Dermis blood vessel endothelial cell (primary cell): Measurements from ENCODE around the gene RING1. TPM values are rescaled to one million over a fixed set of nuclear protein-coding genes. Genes with fewer than 3 reads are reported as not detected.

Experiments used
- DNase-seq: peaks from one replicate; pipeline ENCODE4 v3.0.0; 2010
- total RNA-seq: library from RNA; depleted of rRNA; stranded (reverse); fragments of >200 nt; gene quantifications from 2 replicates; pipeline ENCODE4 v1.2.3, GENCODE V29; 2014

RING1 gene
- total RNA-seq, 1 donor from 2014 or later = 22.6 TPM

- DNase-seq = peak; percentile 52
Observed at GRCh38 chr6:33172688-33173534, 35.4 kb upstream of the RING1 start.

- no peak for DNase-seq
Observed at GRCh38 chr6:33173535-33174180, 34.6 kb upstream of the RING1 start.

GRCh38 chr6:33174784-33175183, 33.5 kb upstream of the RING1 start:
- no peak for DNase-seq

GRCh38 chr6:33175436-33176069, 32.7 kb upstream of the RING1 start:
- DNase-seq = no peak

DNA sequence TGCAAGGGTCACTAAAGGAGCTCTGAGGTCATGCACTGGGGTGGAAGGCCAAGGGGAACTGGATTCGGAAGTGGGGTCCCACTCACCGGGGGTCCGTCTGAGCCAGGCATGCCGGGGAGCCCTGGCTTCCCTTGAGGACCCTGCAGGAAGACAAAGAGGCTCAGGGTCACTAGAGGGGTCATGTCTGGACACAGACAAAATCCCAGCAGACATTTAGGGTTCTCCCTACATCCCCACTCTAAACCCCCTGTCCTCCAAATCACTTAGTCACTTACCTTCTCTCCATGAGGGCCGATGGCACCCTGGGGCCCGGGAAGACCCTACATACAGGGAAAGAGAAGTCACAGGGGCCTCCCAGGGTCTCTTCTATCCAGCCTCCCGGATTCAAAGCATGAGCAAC, 31.4 kb upstream of the RING1 start:
- no peak for DNase-seq

GRCh38 chr6:33177552-33178446, 30.5 kb upstream of the RING1 start:
- DNase-seq = no peak

GRCh38 chr6:33178755-33179475, 29.4 kb upstream of the RING1 start:
- no peak for DNase-seq

DNA sequence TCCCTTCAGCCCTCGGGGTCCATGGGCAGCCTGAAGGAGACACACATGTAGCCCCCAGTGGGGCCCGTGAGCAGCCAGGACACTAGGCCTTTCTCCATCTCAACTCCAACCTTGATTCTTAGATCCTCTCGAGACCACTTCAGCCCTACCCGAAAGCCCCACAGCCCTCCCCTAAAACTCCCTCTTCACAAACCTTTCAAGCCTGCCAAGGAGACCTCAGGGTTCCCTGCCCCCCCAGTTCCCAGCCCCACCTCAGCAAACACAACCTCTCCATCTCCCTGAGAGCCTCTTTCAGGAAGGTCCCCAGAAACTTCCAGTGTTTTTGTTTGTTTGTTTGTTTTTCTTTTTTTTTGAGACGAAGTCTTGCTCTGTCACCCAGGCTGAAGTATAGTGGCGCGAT, 27.2 kb upstream of the RING1 start:
- no peak for DNase-seq

DNA sequence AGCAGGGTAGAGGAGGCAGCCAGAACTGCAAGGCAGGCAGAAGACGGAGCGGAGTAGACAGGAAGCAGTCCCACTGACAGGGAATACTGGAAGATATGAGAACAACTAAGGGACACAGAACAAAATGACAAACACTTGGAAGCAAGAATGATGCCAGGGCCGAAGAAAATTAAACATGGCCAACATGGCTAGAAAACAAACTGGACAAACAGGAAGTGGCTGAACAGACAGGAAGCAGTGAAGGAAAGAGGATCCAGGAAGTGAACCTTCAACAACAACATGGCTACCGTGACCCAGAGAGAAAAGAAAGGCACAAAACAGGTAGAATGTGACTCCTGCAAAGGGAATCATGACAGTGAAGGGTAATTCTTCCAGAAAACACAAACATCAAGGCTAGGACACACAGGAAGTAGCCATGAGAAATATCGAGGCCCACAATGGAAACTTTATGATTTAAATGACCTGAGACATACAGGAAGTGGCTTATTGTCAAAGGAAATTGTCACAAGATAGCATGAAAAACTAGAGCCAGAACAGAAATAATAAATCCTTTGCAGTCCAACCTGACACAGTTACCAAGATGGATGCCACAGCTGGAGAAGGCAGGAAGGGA, 25.1 kb upstream of the RING1 start:
- no peak for DNase-seq

DNA sequence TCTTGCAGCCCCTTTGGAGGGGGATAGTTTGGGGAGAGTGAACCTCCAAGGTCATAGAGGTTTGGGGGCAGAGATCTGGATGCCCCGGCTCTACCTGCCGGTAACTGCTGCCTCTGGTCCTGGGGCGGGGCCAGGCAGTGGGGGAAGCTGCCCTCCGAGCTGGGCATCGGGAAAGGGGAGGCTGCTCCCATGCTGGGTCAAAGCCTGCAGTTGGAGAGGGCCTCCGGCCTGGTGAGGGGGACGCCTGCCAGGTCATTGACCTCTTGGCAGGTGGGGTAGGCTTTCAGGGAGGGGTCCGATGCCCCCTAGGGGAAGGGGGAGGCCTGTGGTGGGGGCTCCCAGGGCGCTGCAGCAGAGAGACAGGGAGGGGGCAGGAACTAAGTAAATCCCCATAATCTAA, 23.1 kb upstream of the RING1 start:
- DNase-seq = no peak

DNA sequence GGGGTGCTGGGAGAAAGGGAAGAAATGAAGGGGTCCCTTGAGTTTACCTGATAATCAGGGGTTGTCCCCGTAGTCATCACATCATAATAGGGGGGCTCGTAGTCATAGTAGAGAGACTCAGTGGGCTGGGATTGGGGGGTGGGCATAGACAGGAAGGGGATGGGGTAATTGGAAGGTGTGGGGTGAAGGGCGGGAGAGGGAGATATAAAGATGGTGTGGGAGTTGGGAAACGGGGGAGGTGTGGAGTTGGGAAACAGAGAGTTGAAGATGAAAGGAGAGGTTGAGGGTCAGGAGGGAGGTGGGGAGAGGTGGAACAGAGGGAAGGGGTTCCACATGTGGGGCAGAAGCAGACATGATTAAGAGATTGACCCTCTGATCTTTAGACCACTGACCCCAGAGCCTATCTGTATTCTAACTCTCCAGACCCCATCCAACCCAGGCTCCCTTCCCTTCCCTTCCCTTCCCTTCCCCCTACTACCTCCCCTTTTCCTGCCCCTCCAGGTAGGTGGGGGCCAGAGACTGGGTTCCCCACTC, 22.6 kb upstream of the RING1 start:
- no peak for DNase-seq

DNA sequence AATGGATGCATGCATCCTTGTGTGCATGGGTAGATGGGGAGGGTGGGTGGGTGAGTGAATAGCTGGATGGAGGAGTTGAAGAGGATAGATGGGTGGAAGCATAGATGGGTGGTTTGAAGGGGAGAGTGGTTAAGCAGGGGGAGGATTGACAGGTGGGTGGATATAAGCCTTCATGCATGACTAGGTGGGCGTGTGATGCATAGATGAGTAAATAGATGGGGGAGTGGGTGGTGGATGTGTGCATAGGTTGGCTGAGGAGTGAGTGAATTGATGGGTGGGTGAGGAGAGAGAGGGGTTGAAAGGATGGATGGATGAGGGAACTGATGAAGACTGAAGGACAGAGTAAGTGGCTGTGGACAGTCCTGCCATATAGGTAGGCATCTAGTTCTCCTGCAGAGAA, 20.5 kb upstream of the RING1 start:
- no peak for DNase-seq

GRCh38 chr6:33189164-33189563, 19.1 kb upstream of the RING1 start:
- DNase-seq = no peak

GRCh38 chr6:33189625-33190448, 18.5 kb upstream of the RING1 start:
- DNase-seq = no peak

DNA sequence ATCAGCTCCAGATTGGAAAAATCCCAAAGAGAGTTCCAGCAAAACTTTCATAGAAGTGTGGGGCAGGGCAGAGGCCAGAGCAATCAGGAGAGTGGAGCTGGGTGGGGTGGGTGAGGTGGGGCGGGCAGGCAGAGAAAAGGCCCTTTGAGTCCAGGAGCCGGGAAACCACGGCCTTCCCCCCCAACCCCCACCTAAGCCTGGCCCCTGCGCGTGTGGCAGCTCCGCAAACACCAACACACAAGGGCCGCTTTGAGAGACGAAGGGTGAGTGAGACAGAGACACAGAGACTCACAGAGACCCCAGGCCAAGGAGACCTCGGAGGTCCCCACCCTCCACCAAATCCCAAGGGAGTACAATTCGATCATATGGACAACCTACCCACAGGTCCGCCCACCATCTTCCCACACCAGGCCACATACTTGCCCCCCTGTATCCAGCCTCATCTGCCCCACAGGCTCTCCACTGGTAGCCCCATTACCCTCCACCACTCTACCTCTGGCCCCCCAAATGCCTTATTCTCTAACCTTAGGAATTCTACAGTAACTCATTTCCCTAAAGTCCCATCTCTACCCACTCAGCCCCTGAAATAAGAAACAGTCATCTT, 17.7 kb upstream of the RING1 start:
- DNase-seq = no peak

- no peak for DNase-seq
Observed at GRCh38 chr6:33191383-33192104, 16.8 kb upstream of the RING1 start.

GRCh38 chr6:33192105-33192646, 16.1 kb upstream of the RING1 start, which contains the start of gene COL11A2:
Gene COL11A2, minus strand, starts transcription at chr6:33192467. Its CDS starts 227 bp downstream, at chr6:33192240.
- no peak for DNase-seq

DNA sequence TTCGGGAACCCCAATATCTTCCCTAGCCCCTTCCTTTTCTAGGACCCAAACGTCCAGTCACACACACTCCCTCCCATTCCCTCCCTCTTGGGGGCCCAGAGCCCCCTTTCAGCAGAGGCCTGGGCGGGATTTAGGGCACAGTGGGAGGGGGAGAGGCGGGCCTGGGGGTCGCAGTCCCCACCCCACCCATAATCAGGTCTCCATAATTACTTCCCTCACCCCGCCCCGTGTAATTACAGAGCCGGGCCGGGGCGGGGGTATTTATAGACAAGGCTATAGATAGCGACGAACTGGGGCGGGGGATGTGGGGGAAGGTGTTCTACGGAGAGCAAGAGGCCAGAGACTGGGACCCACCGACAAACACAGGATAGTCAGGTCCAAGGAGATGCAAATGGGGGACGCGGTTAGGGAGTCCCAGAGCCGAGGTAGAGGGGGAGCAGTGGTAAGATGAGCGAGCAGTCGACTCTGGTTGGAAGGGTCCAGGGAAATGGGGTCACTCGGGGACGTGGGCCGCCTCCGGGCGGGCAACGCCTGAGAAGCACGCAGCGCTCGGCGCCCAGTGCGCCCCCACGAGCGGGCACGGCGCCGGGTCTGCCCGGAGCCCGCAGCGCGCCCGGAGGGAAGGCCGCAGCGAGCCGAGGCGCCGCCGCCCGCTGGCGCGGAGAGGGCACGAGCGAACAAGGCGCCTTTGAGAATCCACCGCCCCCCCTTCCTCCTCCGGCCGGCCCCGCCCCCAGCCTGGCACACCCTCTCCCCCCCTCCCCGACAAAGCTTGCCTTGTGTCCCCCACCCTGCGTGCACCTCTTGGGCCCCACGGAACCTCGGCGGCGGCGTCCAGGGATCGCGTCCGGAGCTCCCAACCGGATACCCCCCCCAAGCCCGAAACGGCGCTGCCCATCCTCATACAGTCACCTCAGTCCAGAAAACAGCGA, 15.4 kb upstream of the RING1 start:
- DNase-seq = peak; percentile 36
